ENCODE data around the gene LRMDA. TPM values are rescaled to one million over a fixed set of nuclear protein-coding genes. Genes with fewer than 3 reads are reported as not detected.

Gene LRMDA
- total and polyA plus RNA-seq, 2 of the 13 experiments (the other 11 are each of a cell fraction or from before 2014, with no cell fraction given), result 13.4 to 22.0 TPM

DNA sequence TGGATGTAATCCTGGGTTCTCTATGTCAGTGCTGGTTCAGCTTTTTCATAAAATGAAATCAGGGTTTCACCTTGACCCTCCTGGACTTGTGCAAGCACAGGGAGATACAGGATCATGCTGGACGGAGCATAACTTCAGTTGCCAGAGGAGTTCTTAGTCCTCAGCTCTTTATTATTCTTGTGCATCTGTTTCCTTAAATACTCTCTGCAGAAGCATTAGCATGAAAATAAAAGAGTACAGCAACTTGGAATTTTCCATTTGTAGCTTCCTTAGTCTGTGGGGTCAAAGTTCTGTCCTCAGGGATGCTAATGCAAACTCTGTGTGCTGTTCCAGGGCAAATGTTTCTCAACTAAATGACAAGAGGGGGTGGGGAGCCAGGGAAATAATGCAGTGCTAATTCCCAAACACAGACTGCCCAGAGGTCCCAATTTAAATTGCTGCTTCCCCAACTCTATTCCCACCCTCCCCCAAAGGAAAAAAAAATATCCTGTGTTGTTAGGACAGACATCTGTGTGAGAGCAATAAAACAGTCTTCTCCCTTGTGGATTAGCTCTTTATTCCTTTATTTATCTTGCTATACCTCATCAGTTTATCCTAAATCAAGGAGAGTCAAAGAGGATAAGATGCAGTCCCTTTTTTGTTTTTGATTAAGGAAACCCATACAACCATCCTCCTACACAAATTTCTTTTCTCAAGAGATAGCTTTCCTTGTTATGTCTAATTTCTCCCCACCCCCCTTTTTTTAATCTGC, 905.0 kb downstream of the LRMDA start (continued):
- no peak for TF ChIP-seq ZFAT (CRISPR knock-in tag; conservative IDR thresholded peaks at IDR 0.05)
- no peak for TF ChIP-seq SP5 (CRISPR knock-in tag; IDR thresholded peaks at IDR 0.05; ENCODE audit: borderline replicate concordance, low read depth)
- TF ChIP-seq GATAD1 (CRISPR knock-in tag; IDR thresholded peaks at IDR 0.05), result no peak
- TF ChIP-seq, protein P1, sequence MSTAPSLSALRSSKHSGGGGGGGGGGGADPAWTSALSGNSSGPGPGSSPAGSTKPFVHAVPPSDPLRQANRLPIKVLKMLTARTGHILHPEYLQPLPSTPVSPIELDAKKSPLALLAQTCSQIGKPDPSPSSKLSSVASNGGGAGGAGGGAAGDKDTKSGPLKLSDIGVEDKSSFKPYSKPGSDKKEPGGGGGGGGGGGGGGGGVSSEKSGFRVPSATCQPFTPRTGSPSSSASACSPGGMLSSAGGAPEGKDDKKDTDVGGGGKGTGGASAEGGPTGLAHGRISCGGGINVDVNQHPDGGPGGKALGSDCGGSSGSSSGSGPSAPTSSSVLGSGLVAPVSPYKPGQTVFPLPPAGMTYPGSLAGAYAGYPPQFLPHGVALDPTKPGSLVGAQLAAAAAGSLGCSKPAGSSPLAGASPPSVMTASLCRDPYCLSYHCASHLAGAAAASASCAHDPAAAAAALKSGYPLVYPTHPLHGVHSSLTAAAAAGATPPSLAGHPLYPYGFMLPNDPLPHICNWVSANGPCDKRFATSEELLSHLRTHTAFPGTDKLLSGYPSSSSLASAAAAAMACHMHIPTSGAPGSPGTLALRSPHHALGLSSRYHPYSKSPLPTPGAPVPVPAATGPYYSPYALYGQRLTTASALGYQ (CRISPR knock-in tag; IDR thresholded peaks at IDR 0.05), result no peak
- TF ChIP-seq, protein P2, sequence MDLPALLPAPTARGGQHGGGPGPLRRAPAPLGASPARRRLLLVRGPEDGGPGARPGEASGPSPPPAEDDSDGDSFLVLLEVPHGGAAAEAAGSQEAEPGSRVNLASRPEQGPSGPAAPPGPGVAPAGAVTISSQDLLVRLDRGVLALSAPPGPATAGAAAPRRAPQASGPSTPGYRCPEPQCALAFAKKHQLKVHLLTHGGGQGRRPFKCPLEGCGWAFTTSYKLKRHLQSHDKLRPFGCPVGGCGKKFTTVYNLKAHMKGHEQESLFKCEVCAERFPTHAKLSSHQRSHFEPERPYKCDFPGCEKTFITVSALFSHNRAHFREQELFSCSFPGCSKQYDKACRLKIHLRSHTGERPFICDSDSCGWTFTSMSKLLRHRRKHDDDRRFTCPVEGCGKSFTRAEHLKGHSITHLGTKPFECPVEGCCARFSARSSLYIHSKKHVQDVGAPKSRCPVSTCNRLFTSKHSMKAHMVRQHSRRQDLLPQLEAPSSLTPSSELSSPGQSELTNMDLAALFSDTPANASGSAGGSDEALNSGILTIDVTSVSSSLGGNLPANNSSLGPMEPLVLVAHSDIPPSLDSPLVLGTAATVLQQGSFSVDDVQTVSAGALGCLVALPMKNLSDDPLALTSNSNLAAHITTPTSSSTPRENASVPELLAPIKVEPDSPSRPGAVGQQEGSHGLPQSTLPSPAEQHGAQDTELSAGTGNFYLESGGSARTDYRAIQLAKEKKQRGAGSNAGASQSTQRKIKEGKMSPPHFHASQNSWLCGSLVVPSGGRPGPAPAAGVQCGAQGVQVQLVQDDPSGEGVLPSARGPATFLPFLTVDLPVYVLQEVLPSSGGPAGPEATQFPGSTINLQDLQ (CRISPR knock-in tag; IDR thresholded peaks at IDR 0.05), result no peak
- no peak for TF ChIP-seq ZNF337 (CRISPR knock-in tag; IDR thresholded peaks at IDR 0.05; ENCODE audit: borderline replicate concordance, low read depth)
- TF ChIP-seq, protein P3, sequence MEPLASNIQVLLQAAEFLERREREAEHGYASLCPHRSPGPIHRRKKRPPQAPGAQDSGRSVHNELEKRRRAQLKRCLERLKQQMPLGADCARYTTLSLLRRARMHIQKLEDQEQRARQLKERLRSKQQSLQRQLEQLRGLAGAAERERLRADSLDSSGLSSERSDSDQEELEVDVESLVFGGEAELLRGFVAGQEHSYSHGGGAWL (CRISPR knock-in tag; IDR thresholded peaks at IDR 0.05), result no peak
- TF ChIP-seq, protein P4, sequence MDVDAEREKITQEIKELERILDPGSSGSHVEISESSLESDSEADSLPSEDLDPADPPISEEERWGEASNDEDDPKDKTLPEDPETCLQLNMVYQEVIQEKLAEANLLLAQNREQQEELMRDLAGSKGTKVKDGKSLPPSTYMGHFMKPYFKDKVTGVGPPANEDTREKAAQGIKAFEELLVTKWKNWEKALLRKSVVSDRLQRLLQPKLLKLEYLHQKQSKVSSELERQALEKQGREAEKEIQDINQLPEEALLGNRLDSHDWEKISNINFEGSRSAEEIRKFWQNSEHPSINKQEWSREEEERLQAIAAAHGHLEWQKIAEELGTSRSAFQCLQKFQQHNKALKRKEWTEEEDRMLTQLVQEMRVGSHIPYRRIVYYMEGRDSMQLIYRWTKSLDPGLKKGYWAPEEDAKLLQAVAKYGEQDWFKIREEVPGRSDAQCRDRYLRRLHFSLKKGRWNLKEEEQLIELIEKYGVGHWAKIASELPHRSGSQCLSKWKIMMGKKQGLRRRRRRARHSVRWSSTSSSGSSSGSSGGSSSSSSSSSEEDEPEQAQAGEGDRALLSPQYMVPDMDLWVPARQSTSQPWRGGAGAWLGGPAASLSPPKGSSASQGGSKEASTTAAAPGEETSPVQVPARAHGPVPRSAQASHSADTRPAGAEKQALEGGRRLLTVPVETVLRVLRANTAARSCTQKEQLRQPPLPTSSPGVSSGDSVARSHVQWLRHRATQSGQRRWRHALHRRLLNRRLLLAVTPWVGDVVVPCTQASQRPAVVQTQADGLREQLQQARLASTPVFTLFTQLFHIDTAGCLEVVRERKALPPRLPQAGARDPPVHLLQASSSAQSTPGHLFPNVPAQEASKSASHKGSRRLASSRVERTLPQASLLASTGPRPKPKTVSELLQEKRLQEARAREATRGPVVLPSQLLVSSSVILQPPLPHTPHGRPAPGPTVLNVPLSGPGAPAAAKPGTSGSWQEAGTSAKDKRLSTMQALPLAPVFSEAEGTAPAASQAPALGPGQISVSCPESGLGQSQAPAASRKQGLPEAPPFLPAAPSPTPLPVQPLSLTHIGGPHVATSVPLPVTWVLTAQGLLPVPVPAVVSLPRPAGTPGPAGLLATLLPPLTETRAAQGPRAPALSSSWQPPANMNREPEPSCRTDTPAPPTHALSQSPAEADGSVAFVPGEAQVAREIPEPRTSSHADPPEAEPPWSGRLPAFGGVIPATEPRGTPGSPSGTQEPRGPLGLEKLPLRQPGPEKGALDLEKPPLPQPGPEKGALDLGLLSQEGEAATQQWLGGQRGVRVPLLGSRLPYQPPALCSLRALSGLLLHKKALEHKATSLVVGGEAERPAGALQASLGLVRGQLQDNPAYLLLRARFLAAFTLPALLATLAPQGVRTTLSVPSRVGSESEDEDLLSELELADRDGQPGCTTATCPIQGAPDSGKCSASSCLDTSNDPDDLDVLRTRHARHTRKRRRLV (CRISPR knock-in tag; IDR thresholded peaks at IDR 0.05), result no peak
- no peak for TF ChIP-seq GPN1 (CRISPR knock-in tag; IDR thresholded peaks at IDR 0.05; ENCODE audit: borderline replicate concordance)
- peak; percentile 85 for TF ChIP-seq HNF4A (CRISPR knock-in tag; IDR thresholded peaks at IDR 0.05)
- no peak for TF ChIP-seq ZNF382 (CRISPR knock-in tag; IDR thresholded peaks at IDR 0.05; ENCODE audit: borderline replicate concordance)
- TF ChIP-seq ZFP1 (CRISPR knock-in tag; IDR thresholded peaks at IDR 0.05), result no peak
- TF ChIP-seq, protein P5, sequence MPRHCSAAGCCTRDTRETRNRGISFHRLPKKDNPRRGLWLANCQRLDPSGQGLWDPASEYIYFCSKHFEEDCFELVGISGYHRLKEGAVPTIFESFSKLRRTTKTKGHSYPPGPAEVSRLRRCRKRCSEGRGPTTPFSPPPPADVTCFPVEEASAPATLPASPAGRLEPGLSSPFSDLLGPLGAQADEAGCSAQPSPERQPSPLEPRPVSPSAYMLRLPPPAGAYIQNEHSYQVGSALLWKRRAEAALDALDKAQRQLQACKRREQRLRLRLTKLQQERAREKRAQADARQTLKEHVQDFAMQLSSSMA (CRISPR knock-in tag; IDR thresholded peaks at IDR 0.05), result no peak
- no peak for TF ChIP-seq EEA1 (CRISPR knock-in tag; IDR thresholded peaks at IDR 0.05; ENCODE audit: borderline replicate concordance)
- TF ChIP-seq SP1 (IDR thresholded peaks at IDR 0.05), result no peak
- TF ChIP-seq SP1 (CRISPR knock-in tag; IDR thresholded peaks at IDR 0.05), result no peak
- TF ChIP-seq, protein P6, sequence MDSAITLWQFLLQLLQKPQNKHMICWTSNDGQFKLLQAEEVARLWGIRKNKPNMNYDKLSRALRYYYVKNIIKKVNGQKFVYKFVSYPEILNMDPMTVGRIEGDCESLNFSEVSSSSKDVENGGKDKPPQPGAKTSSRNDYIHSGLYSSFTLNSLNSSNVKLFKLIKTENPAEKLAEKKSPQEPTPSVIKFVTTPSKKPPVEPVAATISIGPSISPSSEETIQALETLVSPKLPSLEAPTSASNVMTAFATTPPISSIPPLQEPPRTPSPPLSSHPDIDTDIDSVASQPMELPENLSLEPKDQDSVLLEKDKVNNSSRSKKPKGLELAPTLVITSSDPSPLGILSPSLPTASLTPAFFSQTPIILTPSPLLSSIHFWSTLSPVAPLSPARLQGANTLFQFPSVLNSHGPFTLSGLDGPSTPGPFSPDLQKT (CRISPR knock-in tag; IDR thresholded peaks at IDR 0.05; ENCODE audit: borderline replicate concordance), result no peak
- no peak for TF ChIP-seq ZSCAN25 (CRISPR knock-in tag; IDR thresholded peaks at IDR 0.05)

Data from HepG2 (cell line).